Heart right ventricle (tissue), 16 donors: ENCODE measurements around the gene KCNJ11. TPM values are rescaled to one million over a fixed set of nuclear protein-coding genes. Genes with fewer than 3 reads are reported as not detected.

Experiments
- ATAC-seq, 8 donors: fragments of 200-7000 bp; cut with Tn5 transposase; one replicate each; pipeline ENCODE4 v1.9.1; 2020; ENCODE audit warnings: mild to moderate bottlenecking in 8 of 8, moderate library complexity in 8 of 8, moderate number of reproducible peaks in 1 of 8
- DNase-seq, 2 donors: peaks; one replicate each; pipeline ENCODE4 v3.0.0-alpha.2; 2020
- H3K27ac ChIP-seq, 10 donors: fragments of 200-600 bp; sonication (generic) in 2 of 10; one replicate each; pipeline versions ENCODE4 v1.5.0 to v1.8.0; 2020 to 2022; ENCODE audit warnings: mild to moderate bottlenecking in 3 of 10
- H3K27me3 ChIP-seq, 7 donors: fragments of 200-600 bp; one replicate each; pipeline ENCODE4 v1.8.0; 2021 to 2022; ENCODE audit warnings: mild to moderate bottlenecking in 2 of 7
- H3K36me3 ChIP-seq, 9 donors: fragments of 200-600 bp; sonication (generic) in 1 of 9; one replicate each; pipeline versions ENCODE4 v1.5.0 to v1.8.0; 2020 to 2022; ENCODE audit warnings: mild to moderate bottlenecking in 2 of 9
- H3K4me1 ChIP-seq, 9 donors: fragments of 200-600 bp; sonication (generic) in 1 of 9; one replicate each; pipeline versions ENCODE4 v1.5.0 to v1.8.0; 2020 to 2022; ENCODE audit warnings: mild to moderate bottlenecking in 4 of 9
- H3K4me3 ChIP-seq, 10 donors: fragments of 200-600 bp; sonication (generic) in 2 of 10; one replicate each; pipeline versions ENCODE4 v1.5.0 to v1.8.0; 2020 to 2022; ENCODE audit warnings: mild to moderate bottlenecking in 7 of 10, moderate library complexity in 2 of 10
- H3K9me3 ChIP-seq, 11 donors: fragments of 200-600 bp in 10 of 11; sonication (generic) in 2 of 11; one replicate each; pipeline versions ENCODE4 v1.5.0 to v1.8.0; 2013 to 2022; ENCODE audit warnings: mild to moderate bottlenecking in 2 of 11, control low read depth in 1 of 11, moderate library complexity in 1 of 11
- WGBS, 2 donors: extraction: QIAGEN DNeasy Blood & Tissue Kit; methylation state at CpG; one replicate each; pipeline ENCODE4 v1.1.7; 2013; ENCODE audit warnings: inconsistent platforms in 1 of 2; 5-methylcytosine and 5-hydroxymethylcytosine counted together
- intact Hi-C, 10 donors: fragments of 100-400 bp; cut with DNase I; formaldehyde crosslinking; loops; one replicate each; pipeline versions ENCODE4 v1.11.1 to v1.14.2; 2022
- polyA plus RNA-seq, 2 donors: library from polyadenylated mRNA; stranded (reverse); fragments of 200-250 nt; gene quantifications; one replicate each; pipeline ENCODE4 v1.2.3, GENCODE V29; 2013
- total RNA-seq, 10 donors: library from RNA; stranded (reverse); fragmentation: NEBNext Ultra II Directional in 3 of 10; extraction: Animal tissue kit (Norgen Biotek cat#: 25700) in 3 of 10; gene quantifications; one replicate each; pipeline versions ENCODE4 v1.2.1 to v1.2.4, GENCODE V29; 2021 to 2023
- TF ChIP-seq, protein P1 (sequence below), 9 donors: fragments of 200-600 bp; sonication (generic) in 2 of 9; IDR thresholded peaks; one replicate each; pipeline versions ENCODE4 v1.5.0 to v1.8.0; 2021 to 2022; ENCODE audit warnings: antibody characterized with exemption in 9 of 9, mild to moderate bottlenecking in 5 of 9, moderate library complexity in 1 of 9
- donor health status: Arrhythmogenic right ventricular cardiomyopathy.
- donor health status: ischemic (EF 13 %, LVEDD 7.1; RV severe dilation, severe dysfunction).
- donor health status: healthy with polysubstance abuse.
- donor health status: DM: no; HTN: yes; CAD: no.
- donor health status: DM: no; HTN: no; CAD: no.
- donor health status: ischemic (EF 25% LVEDD 6.9; RV normal size, moderate dysfunction).
- donor health status: ischemic (EF 25% LVEDD 5.7; RV mildly dilated, moderate dysfunction).
- donor health status: healthy.
- donor health status: DM: yes; HTN: yes; CAD: no.
- donor health status: Ischemic cardiomyopathy.
- donor health status: ischemic (EF 35%, LVEDD 5.7; RV mildly dilated, moderate dysfunction).
- donor health status: nonischemic (EF 11% LVEDD 7.7; RV severe dilation, severe dysfunction).
- donor health status: DM: yes; HTN: yes; CAD: no.
- donor health status: PGD.
- donor health status: ischemic (EF 29% LVEDD 5.4; RV normal size, mild dysfunction).
- donor health status: nonischemic (EF 23%, LVEDD 6.1; RV moderate dilation, normal function).

The KCNJ11 gene
- total and polyA plus RNA-seq, 12 donors = 8.9 to 27.0 (median 13.9) TPM

DNA sequence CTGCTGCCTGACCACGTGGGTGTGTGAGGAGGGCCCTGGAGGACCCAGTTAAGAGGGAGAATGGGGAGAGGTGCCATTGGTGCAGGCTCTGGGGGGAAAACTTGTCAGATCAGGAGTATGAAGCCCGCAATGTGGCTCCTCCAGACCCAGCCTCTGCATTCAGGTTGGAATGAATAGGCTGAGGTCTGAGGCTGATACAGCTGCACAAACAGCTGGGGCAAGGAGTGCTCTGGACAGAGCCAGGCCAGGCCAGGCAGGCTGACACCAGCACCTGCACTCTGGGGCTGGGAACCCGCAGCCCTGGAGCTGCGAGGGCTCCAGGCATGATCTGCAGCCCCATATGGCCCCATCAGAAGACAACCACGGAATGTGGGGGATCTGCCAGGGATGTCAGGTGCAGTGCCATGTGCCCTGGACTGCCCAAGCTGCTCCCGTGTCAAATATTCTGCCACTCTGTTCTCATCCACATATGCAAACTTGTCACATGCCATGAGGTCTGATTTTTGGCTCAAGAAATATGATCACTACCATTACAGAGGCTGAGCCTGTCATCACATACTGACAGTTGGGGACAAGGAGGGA is 27.2 kb upstream of the KCNJ11 start:
- H3K9me3 ChIP-seq = no peaks in the 10 kb centered on the region
- WGBS, 2 donors = 45 to 66% methylated on average over 6 of the region's 6 CpGs
- H3K4me1 ChIP-seq = peaks cover 0 to 19% (median 6%) of the 10 kb centered on the region in 9 donors
- H3K27me3 ChIP-seq = peaks cover 0 to 14% (median 7%) of the 10 kb centered on the region in 7 donors
- H3K27ac ChIP-seq = peak overlapping the region in 3 of 10 donors; percentile 33 to 41 (median 34)
- DNase-seq (peak in 1 of 2 donors; percentile 14), ATAC-seq (peak; percentile 31 to 85 (median 62))
- TF ChIP-seq, protein P1, sequence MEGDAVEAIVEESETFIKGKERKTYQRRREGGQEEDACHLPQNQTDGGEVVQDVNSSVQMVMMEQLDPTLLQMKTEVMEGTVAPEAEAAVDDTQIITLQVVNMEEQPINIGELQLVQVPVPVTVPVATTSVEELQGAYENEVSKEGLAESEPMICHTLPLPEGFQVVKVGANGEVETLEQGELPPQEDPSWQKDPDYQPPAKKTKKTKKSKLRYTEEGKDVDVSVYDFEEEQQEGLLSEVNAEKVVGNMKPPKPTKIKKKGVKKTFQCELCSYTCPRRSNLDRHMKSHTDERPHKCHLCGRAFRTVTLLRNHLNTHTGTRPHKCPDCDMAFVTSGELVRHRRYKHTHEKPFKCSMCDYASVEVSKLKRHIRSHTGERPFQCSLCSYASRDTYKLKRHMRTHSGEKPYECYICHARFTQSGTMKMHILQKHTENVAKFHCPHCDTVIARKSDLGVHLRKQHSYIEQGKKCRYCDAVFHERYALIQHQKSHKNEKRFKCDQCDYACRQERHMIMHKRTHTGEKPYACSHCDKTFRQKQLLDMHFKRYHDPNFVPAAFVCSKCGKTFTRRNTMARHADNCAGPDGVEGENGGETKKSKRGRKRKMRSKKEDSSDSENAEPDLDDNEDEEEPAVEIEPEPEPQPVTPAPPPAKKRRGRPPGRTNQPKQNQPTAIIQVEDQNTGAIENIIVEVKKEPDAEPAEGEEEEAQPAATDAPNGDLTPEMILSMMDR (IDR thresholded peaks at IDR 0.05) = no peak
- intact Hi-C loops = no loop called here
- H3K36me3 ChIP-seq = no peaks in the 10 kb centered on the region
- H3K4me3 ChIP-seq = no peak overlapping the region

DNA sequence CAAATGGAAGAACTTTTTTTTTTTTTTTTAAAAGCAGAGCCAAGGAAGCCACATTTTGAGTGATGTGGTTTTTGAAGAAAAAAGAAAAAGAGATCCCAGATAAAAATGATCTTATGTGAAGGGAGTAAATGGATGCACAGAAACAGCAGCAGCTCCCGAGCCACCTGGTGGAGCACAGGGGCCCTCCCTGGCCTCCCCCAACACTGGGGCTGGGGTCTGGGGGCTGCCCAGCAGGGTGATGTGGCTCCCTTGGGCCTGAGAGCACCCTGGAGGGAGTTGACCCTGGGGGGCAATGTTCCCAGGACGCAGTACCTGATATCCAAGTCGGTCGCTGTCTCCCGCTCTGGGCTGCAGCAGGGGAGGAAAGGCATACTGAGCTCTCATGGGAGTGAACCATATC is 26.5 kb upstream of the KCNJ11 start:
- ATAC-seq (peak in 1 of 8 donors; percentile 22), DNase-seq (no peak)
- TF ChIP-seq, protein P1 (IDR thresholded peaks at IDR 0.05) = no peak
- intact Hi-C loops = no loop called here
- Histone ChIP-seq H3K4me1 (peaks cover 0 to 23% (median 6%) of the 10 kb centered on the region in 9 donors), H3K9me3 (no peaks in the 10 kb centered on the region), H3K36me3 (no peaks in the 10 kb centered on the region), H3K4me3 (no peak overlapping the region), H3K27me3 (peaks cover 0 to 8% (median 3%) of the 10 kb centered on the region in 7 donors), H3K27ac (no peak overlapping the region)
- WGBS, 2 donors = 91 to 92% methylated on average over 5 of the region's 5 CpGs

DNA sequence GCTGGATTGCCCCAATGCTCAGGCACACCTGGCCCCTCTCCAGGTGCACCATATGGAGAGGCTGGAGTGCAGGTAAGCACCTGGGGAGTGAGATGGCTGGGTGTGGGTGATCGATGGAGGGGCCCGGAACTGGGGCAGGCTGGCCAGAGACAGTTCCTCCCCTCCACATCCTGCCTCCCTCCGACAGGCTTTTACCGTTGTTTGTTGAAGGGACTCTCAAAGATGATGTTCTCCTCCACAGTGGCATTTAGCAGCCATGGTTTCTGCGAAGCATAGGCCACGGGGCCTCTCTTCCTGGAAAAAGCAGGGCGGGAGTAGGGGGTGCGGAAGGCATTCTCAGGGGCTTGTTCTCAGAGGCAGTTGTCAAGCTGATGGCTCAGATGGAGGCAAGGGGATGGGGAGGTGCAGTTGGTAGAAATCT is 25.9 kb upstream of the KCNJ11 start:
- DNase-seq (no peak), ATAC-seq (no peak)
- Histone ChIP-seq H3K9me3 (no peaks in the 10 kb centered on the region), H3K27ac (no peak overlapping the region), H3K4me1 (peaks cover 0 to 23% (median 6%) of the 10 kb centered on the region in 9 donors), H3K36me3 (no peaks in the 10 kb centered on the region), H3K27me3 (peaks cover 0 to 4% (median 0%) of the 10 kb centered on the region in 7 donors), H3K4me3 (no peak overlapping the region)
- WGBS, 2 donors = 70 to 72% methylated on average over 8 of the region's 8 CpGs
- TF ChIP-seq, protein P1 (IDR thresholded peaks at IDR 0.05) = no peak
- intact Hi-C loops = no loop called here

DNA sequence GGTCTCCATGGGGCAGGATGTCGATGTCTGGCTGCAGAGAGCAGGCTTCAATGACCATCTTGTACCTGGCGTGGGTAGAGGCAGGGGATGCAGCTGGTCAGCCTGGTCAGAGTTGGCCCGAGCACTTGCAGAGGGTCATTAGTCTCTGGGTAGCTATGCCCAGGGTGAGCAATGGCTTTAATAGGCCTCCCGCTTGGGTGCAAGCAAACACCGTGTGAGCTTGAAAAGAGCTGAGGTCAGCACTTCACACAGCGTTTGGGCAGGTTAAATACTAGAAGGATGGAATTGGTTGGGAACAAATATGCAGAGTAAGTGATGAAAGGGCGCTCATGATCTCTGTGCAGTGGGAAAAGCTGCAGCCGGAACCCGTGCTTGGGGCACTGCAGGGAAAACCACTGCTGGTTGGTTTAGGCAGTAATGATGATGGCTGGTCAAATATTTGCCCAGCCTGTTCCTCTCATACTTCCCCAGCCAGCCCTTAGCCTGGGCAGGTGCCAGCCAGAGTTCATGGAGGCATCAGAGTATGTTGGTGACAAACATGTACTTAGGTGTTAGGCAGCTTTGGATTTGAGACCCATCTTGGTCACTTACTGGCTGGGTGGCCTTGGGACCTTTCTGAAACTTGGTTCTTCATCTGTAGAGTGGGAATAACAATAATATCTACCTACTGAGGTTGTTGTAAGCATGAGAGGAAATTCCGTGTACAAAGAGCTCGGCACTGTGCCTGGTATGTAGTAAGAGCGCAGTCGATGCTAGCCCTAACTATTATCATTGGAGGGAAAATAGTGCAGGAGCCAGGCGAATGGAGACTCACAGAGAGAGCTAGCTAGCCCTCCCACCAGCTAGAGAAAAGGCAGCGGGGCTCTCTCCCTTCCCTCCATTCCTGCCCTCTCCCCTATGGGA is 25.2 kb upstream of the KCNJ11 start:
- Histone ChIP-seq H3K36me3 (no peaks in the 10 kb centered on the region), H3K27ac (no peak overlapping the region), H3K4me1 (peaks cover 0 to 23% (median 6%) of the 10 kb centered on the region in 9 donors), H3K4me3 (no peak overlapping the region), H3K27me3 (no peaks in the 10 kb centered on the region), H3K9me3 (no peaks in the 10 kb centered on the region)
- intact Hi-C loops = no loop called here
- DNase-seq = no peak
- no peak for ATAC-seq
- 84 to 87% methylated on average over 15 of the region's 15 CpGs for WGBS, 2 donors
- TF ChIP-seq, protein P1 (IDR thresholded peaks at IDR 0.05) = no peak
